Left cardiac atrium (tissue), 4 donors: ENCODE results near the gene USP6NL. TPM values are rescaled to one million over a fixed set of nuclear protein-coding genes. Genes with fewer than 3 reads are reported as not detected.

ENCODE experiments used
- ATAC-seq, 2 donors: fragments of 200-7000 bp; cut with Tn5 transposase; one replicate each; pipeline ENCODE4 v1.9.1; 2020; ENCODE audit warnings: mild to moderate bottlenecking in 2 of 2, moderate library complexity in 2 of 2
- DNase-seq: peaks from one replicate; pipeline ENCODE4 v3.0.0-alpha.2; 2020
- intact Hi-C, 2 donors: fragments of 100-400 bp; cut with DNase I; formaldehyde crosslinking; loops; one replicate each; pipeline versions ENCODE4 v1.14.1 to v1.15.1; 2022 to 2023
- total RNA-seq, 2 donors: library from RNA; stranded (reverse); fragmentation: NEBNext Ultra II Directional; extraction: Animal tissue kit (Norgen Biotek cat#: 25700); gene quantifications; one replicate each; pipeline ENCODE4 v1.2.1, GENCODE V29; 2021
- donor health status: DM: no; HTN: yes; CAD: no.
- donor health status: DM: no; HTN: yes; CAD: no; lungs with severe emphysema.
- donor health status: DM: yes; HTN: yes; CAD: no.
- donor health status: Dilated cardiomyopathy.

The USP6NL gene
- total RNA-seq, 2 donors from 2014 or later: 7.9 to 9.2 TPM

- intact Hi-C loops: no loop called here
- ATAC-seq (no peak), DNase-seq (no peak)
These were observed 11.2 kb downstream of the USP6NL start for GRCh38 chr10:11600280-11600679.

GRCh38 chr10:11598712-11599397 lies 12.6 kb downstream of the USP6NL start:
- intact Hi-C loops: no loop called here
- no peak for DNase-seq
- no peak for ATAC-seq

- intact Hi-C loops: no loop called here
These were observed 14.0 kb downstream of the USP6NL start for GRCh38 chr10:11597470-11597869.

GRCh38 chr10:11595395-11595692 lies 16.1 kb downstream of the USP6NL start:
- intact Hi-C loops: no loop called here
- peak in 1 of 2 donors; percentile 75 for ATAC-seq

More at GRCh38 chr10:11597470-11597869, 14.0 kb downstream of the USP6NL start:
- DNase-seq (no peak), ATAC-seq (no peak)

GRCh38 chr10:11594589-11595394 lies 16.7 kb downstream of the USP6NL start:
- DNase-seq (no peak), ATAC-seq (peak in 1 of 2 donors; percentile 39)
- intact Hi-C loops: no loop called here

More at GRCh38 chr10:11595395-11595692, 16.1 kb downstream of the USP6NL start:
- DNase-seq: no peak

- no peak for DNase-seq
- no peak for ATAC-seq
- intact Hi-C loops: no loop called here
These were observed 17.8 kb downstream of the USP6NL start for GRCh38 chr10:11593612-11594011.

GRCh38 chr10:11589738-11590137 lies 21.7 kb downstream of the USP6NL start:
- DNase-seq (no peak), ATAC-seq (no peak)
- intact Hi-C loops: no loop called here

- intact Hi-C loops: no loop called here
- ATAC-seq (no peak), DNase-seq (no peak)
These were observed 22.4 kb downstream of the USP6NL start for GRCh38 chr10:11588873-11589574.

- DNase-seq: no peak
- ATAC-seq: no peak
- intact Hi-C loops: no loop called here
These were observed 23.7 kb downstream of the USP6NL start for GRCh38 chr10:11587722-11588259.

GRCh38 chr10:11586170-11586569 lies 25.3 kb downstream of the USP6NL start:
- intact Hi-C loops: no loop called here
- DNase-seq: no peak
- ATAC-seq: no peak

GRCh38 chr10:11581213-11581612 lies 30.2 kb downstream of the USP6NL start:
- ATAC-seq: no peak
- no peak for DNase-seq
- intact Hi-C loops: no loop called here

GRCh38 chr10:11579885-11580284 lies 31.6 kb downstream of the USP6NL start:
- DNase-seq (no peak), ATAC-seq (no peak)
- intact Hi-C loops: no loop called here

- ATAC-seq (no peak), DNase-seq (no peak)
- intact Hi-C loops: no loop called here
These were observed 32.6 kb downstream of the USP6NL start for GRCh38 chr10:11578802-11579255.

GRCh38 chr10:11576092-11576809 lies 35.2 kb downstream of the USP6NL start:
- intact Hi-C loops: no loop called here
- peak in 1 of 2 donors; percentile 30 for ATAC-seq

GRCh38 chr10:11573497-11573896 lies 38.0 kb downstream of the USP6NL start:
- DNase-seq: no peak
- intact Hi-C loops: no loop called here
- ATAC-seq: peak in 1 of 2 donors; percentile 30

More at GRCh38 chr10:11576092-11576809, 35.2 kb downstream of the USP6NL start:
- no peak for DNase-seq

- intact Hi-C loops: no loop called here
- ATAC-seq: no peak
- DNase-seq: no peak
These were observed 40.7 kb downstream of the USP6NL start for GRCh38 chr10:11570751-11571150.

GRCh38 chr10:11569471-11569870 lies 42.0 kb downstream of the USP6NL start:
- no peak for ATAC-seq

GRCh38 chr10:11568578-11568977 lies 42.9 kb downstream of the USP6NL start:
- DNase-seq: no peak
- no peak for ATAC-seq
- intact Hi-C loops: no loop called here

More at GRCh38 chr10:11569471-11569870, 42.0 kb downstream of the USP6NL start:
- DNase-seq: no peak
- intact Hi-C loops: no loop called here

- intact Hi-C loops: no loop called here
- ATAC-seq (no peak), DNase-seq (no peak)
These were observed 46.7 kb downstream of the USP6NL start for GRCh38 chr10:11564741-11565140.
